SK-N-SH (cell line): ENCODE results near the gene HAUS2. TPM values are rescaled to one million over a fixed set of nuclear protein-coding genes. Genes with fewer than 3 reads are reported as not detected.
A peak's percentile ranks its signal among the peaks of the same experiment; 100 is the strongest.

Experiments
- CTCF ChIA-PET: fragments of 300-600, 350-600 bp; formaldehyde crosslinking; extraction: SDS; loops from one replicate; lab custom pipeline; 2021; lab: Yijun Ruan, JAX
- POLR2A ChIA-PET: fragments of 350-600 bp; sonication (Branson Sonifier 250); formaldehyde crosslinking; extraction: SDS; loops from one replicate; lab custom pipeline; 2020; ENCODE audit warnings: antibody characterized with exemption, inconsistent platforms; lab: Yijun Ruan, JAX
- DNase-seq: peaks from one replicate; pipeline ENCODE4 v3.0.0; 2012
- H2AFZ ChIP-seq: fragments of 200-600 bp; sonication (generic); 2 replicates; pipeline ENCODE4 v1.8.1; 2016; ENCODE audit warnings: antibody characterized with exemption, mild to moderate bottlenecking, low read depth
- H3F3A ChIP-seq: fragments of 200-600 bp; sonication (generic); replicated peaks from 2 replicates; pipeline ENCODE3; 2016; ENCODE audit warnings: antibody characterized with exemption, mild to moderate bottlenecking; ENCODE audit not compliant: insufficient read depth
- H3K27ac ChIP-seq, 2 experiments: fragments of 200-500 bp in 1 of 2; fragments of 200-600 bp in 1 of 2; sonication (Bioruptor generic) in 1 of 2; sonication (generic), shearing (Covaris generic) in 1 of 2; 2 replicates each; pipeline versions ENCODE4 v1.5.1 to v1.6.1; 2014 to 2016; ENCODE audit warnings: low read depth in 2 of 2, inconsistent platforms in 1 of 2, low read length in 1 of 2, mild to moderate bottlenecking in 1 of 2, mixed read lengths in 1 of 2
- H3K27me3 ChIP-seq: fragments of 200-600 bp; sonication (generic), shearing (Covaris generic); 2 replicates; pipeline ENCODE4 v1.6.1; 2016; ENCODE audit warnings: mixed run types; ENCODE audit not compliant: insufficient read depth
- H3K36me3 ChIP-seq, 2 experiments: fragments of 200-500 bp in 1 of 2; fragments of 200-600 bp in 1 of 2; sonication (Bioruptor generic) in 1 of 2; sonication (generic) in 1 of 2; replicated peaks in 1 of 2; 2 replicates each; pipeline versions ENCODE3 to v1.5.1; 2014 to 2016; ENCODE audit warnings: low read length in 1 of 2, mild to moderate bottlenecking in 1 of 2; ENCODE audit not compliant: insufficient read depth in 2 of 2, control insufficient read depth in 1 of 2
- H3K4me1 ChIP-seq, 2 experiments: fragments of 200-500 bp in 1 of 2; fragments of 200-600 bp in 1 of 2; sonication (Bioruptor generic) in 1 of 2; sonication (generic), shearing (Covaris generic) in 1 of 2; 2 replicates each; pipeline versions ENCODE4 v1.5.1 to v1.6.1; 2014 to 2016; ENCODE audit warnings: low read depth in 1 of 2, low read length in 1 of 2, mixed run types in 1 of 2; ENCODE audit not compliant: insufficient read depth in 2 of 2, control insufficient read depth in 1 of 2
- H3K4me2 ChIP-seq: fragments of 200-600 bp; sonication (generic), shearing (Covaris generic); 2 replicates; pipeline ENCODE4 v1.6.1; 2017; ENCODE audit warnings: mixed run types
- H3K4me3 ChIP-seq, 2 experiments: fragments of 200-500 bp in 1 of 2; fragments of 200-600 bp in 1 of 2; sonication (Bioruptor generic) in 1 of 2; sonication (generic), shearing (Covaris generic) in 1 of 2; 2 replicates each; pipeline versions ENCODE4 v1.5.1 to v1.8.1; 2014 to 2016; ENCODE audit warnings: low read depth in 2 of 2, inconsistent platforms in 1 of 2, low read length in 1 of 2, mild to moderate bottlenecking in 1 of 2, mixed read lengths in 1 of 2, moderate library complexity in 1 of 2
- H3K79me2 ChIP-seq: fragments of 200-600 bp; sonication (generic); 2 replicates; pipeline ENCODE4 v1.8.1; 2017; ENCODE audit warnings: mild to moderate bottlenecking; ENCODE audit not compliant: insufficient read depth
- H3K9ac ChIP-seq: fragments of 200-600 bp; sonication (generic); 2 replicates; pipeline ENCODE4 v1.6.1; 2017; ENCODE audit warnings: mixed run types
- H3K9me2 ChIP-seq: fragments of 200-600 bp; sonication (generic); 2 replicates; pipeline ENCODE4 v1.6.1; 2017; ENCODE audit warnings: mixed run types
- H3K9me3 ChIP-seq: fragments of 200-600 bp; sonication (generic); 2 replicates; pipeline ENCODE4 v1.6.1; 2017; ENCODE audit warnings: mixed run types, mild to moderate bottlenecking, moderate library complexity
- H4K20me1 ChIP-seq: fragments of 200-600 bp; sonication (generic); 2 replicates; pipeline ENCODE4 v1.6.1; 2017; ENCODE audit warnings: mild to moderate bottlenecking, mixed run types; ENCODE audit not compliant: insufficient read depth
- MEF2A ChIP-seq: IDR thresholded peaks from 2 replicates; pipeline ENCODE4 v1.4.0; 2012; ENCODE audit warnings: low read depth, borderline replicate concordance
- NRF1 ChIP-seq: IDR thresholded peaks from 2 replicates; pipeline ENCODE4 v1.6.1; 2012; ENCODE audit warnings: low read depth, mild to moderate bottlenecking, low read length
- POLR2AphosphoS5 ChIP-seq: IDR thresholded peaks from 2 replicates; pipeline ENCODE4 v1.6.1; 2012; ENCODE audit warnings: low read depth, low read length
- RCOR1 ChIP-seq: fragments of 150-350 bp; IDR thresholded peaks from 2 replicates; pipeline ENCODE4 v1.6.1; 2017; ENCODE audit warnings: antibody characterized with exemption, low read length
- SIN3A ChIP-seq: IDR thresholded peaks from 2 replicates; pipeline ENCODE4 v1.6.1; 2012; ENCODE audit warnings: low read depth, mild to moderate bottlenecking, low read length, moderate library complexity, borderline replicate concordance
- SMC3 ChIP-seq: IDR thresholded peaks from 2 replicates; pipeline ENCODE4 v1.6.1; 2012; ENCODE audit warnings: low read depth, low read length, improper control_type of control experiment
- TCF12 ChIP-seq: IDR thresholded peaks from 2 replicates; pipeline ENCODE4 v1.4.0; 2012
- TEAD4 ChIP-seq: IDR thresholded peaks from 2 replicates; pipeline ENCODE4 v1.4.0; 2012; ENCODE audit warnings: mild to moderate bottlenecking, borderline replicate concordance; ENCODE audit not compliant: insufficient read depth
- USF2 ChIP-seq: fragments of 150-350 bp; IDR thresholded peaks from 2 replicates; pipeline ENCODE4 v1.6.1; 2017; ENCODE audit warnings: antibody characterized with exemption, low read length, low read depth, borderline replicate concordance
- WGBS: methylation state at CpG from one replicate; pipeline ENCODE4 v1.1.6; 2017; ENCODE audit warnings: low lambda C conversion rate; 5-methylcytosine and 5-hydroxymethylcytosine counted together
- polyA plus RNA-seq, 3 experiments: library from polyadenylated mRNA; depleted of rRNA; stranded (reverse); fragments of >200 nt; gene quantifications; 2 replicates each; pipeline ENCODE4 v1.2.3, GENCODE V29; 2012
- TF ChIP-seq, protein P1 (sequence below): IDR thresholded peaks from 2 replicates; pipeline ENCODE4; 2012
- TF ChIP-seq, protein P2 (sequence below): IDR thresholded peaks from 2 replicates; pipeline ENCODE4 v1.6.1; 2012; ENCODE audit warnings: mild to moderate bottlenecking, low read depth, low read length, moderate library complexity

Gene HAUS2
- polyA plus RNA-seq, 1 of the 3 experiments (the other 2 are of a cell fraction): 9.4 TPM

DNA sequence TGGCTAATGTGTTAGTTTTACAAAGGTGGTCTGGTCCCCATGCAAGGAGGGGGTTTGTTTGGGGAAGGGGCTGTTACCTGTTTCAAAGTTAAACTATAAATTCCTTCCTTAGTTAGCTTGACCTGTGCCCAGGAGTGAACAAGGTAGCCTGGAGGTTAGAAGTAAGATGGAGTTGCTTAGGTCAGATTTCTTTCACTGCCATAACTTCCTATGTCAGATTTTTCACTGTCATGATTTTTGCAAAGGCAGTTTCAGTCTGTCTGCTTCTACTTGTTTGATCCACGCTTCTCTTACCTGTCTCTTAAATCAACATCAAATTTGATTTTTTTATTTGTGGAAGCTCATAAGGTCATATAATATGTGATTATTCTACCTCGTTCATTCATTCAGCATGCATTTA, 55.3 kb downstream of the HAUS2 start:
- Histone ChIP-seq H4K20me1 (no peaks in the 10 kb centered on the region), H3K9me2 (no peaks in the 10 kb centered on the region), H3K9me3 (no peaks in the 10 kb centered on the region), H3K79me2 (no peaks in the 10 kb centered on the region; the same call in 1 of the 2 replicates), H3K4me2 (no peak overlapping the region), H2AFZ (no peak overlapping the region), H3K4me1 (peaks cover 3 to 6% of the 10 kb centered on the region in 2 experiments; a peak in 2 of 4 replicates), H3K36me3 (peaks cover 0 to 4% of the 10 kb centered on the region in 2 experiments), H3F3A (no peaks in the 10 kb centered on the region), H3K27ac (no peak overlapping the region), H3K4me3 (no peak overlapping the region), H3K27me3 (no peaks in the 10 kb centered on the region), H3K9ac (no peak overlapping the region)
- WGBS: 95% methylated on average over 2 of the region's 2 CpGs
- POLR2A ChIA-PET: interaction anchor here (0.5 kb wide), 1 partner anchor 53 kb away, joined by 3 read pairs; no protein-coding TSS in a partner anchor
- CTCF ChIA-PET: no interaction called here
- TF ChIP-seq RCOR1: no peak
- TF ChIP-seq, protein P1, sequence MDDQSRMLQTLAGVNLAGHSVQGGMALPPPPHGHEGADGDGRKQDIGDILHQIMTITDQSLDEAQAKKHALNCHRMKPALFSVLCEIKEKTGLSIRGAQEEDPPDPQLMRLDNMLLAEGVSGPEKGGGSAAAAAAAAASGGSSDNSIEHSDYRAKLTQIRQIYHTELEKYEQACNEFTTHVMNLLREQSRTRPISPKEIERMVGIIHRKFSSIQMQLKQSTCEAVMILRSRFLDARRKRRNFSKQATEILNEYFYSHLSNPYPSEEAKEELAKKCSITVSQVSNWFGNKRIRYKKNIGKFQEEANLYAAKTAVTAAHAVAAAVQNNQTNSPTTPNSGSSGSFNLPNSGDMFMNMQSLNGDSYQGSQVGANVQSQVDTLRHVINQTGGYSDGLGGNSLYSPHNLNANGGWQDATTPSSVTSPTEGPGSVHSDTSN: no peak
- TF ChIP-seq SIN3A: no peak
- TF ChIP-seq TEAD4: no peak
- no peak for TF ChIP-seq USF2
- no peak for TF ChIP-seq SMC3
- TF ChIP-seq NRF1: no peak
- DNase-seq: no peak

- H3K9me2 ChIP-seq: no peaks in the 10 kb centered on the region
- no peaks in the 10 kb centered on the region for H3K27me3 ChIP-seq
- CTCF ChIA-PET: interaction anchor here (1.0 kb wide), 1 partner anchor 14 kb away, joined by 5 read pairs; no protein-coding TSS in a partner anchor
- POLR2A ChIA-PET: no interaction called here
- TF ChIP-seq POLR2AphosphoS5: 0 out of 2 replicates have a peak, but pooled peaks have one; percentile 17
- peak; percentile 76 for TF ChIP-seq MEF2A
- TF ChIP-seq, protein P2, sequence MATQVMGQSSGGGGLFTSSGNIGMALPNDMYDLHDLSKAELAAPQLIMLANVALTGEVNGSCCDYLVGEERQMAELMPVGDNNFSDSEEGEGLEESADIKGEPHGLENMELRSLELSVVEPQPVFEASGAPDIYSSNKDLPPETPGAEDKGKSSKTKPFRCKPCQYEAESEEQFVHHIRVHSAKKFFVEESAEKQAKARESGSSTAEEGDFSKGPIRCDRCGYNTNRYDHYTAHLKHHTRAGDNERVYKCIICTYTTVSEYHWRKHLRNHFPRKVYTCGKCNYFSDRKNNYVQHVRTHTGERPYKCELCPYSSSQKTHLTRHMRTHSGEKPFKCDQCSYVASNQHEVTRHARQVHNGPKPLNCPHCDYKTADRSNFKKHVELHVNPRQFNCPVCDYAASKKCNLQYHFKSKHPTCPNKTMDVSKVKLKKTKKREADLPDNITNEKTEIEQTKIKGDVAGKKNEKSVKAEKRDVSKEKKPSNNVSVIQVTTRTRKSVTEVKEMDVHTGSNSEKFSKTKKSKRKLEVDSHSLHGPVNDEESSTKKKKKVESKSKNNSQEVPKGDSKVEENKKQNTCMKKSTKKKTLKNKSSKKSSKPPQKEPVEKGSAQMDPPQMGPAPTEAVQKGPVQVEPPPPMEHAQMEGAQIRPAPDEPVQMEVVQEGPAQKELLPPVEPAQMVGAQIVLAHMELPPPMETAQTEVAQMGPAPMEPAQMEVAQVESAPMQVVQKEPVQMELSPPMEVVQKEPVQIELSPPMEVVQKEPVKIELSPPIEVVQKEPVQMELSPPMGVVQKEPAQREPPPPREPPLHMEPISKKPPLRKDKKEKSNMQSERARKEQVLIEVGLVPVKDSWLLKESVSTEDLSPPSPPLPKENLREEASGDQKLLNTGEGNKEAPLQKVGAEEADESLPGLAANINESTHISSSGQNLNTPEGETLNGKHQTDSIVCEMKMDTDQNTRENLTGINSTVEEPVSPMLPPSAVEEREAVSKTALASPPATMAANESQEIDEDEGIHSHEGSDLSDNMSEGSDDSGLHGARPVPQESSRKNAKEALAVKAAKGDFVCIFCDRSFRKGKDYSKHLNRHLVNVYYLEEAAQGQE: no peak
- TF ChIP-seq TCF12: peak; percentile 82
- H3K4me1 ChIP-seq: peaks cover 3 to 6% of the 10 kb centered on the region in 2 experiments; a peak in 2 of 4 replicates
- no peaks in the 10 kb centered on the region for H4K20me1 ChIP-seq
- 82% methylated on average over 8 of the region's 8 CpGs for WGBS
- no peaks in the 10 kb centered on the region for H3K9me3 ChIP-seq
- H2AFZ ChIP-seq: peak overlapping the region; percentile 27; the same call in 1 of the 2 replicates
- H3K9ac ChIP-seq: no peak overlapping the region
- peak overlapping the region; percentile 14; the same call in 1 of the 2 replicates for H3K4me2 ChIP-seq
- H3K4me3 ChIP-seq: no peak overlapping the region
- H3K27ac ChIP-seq: peak overlapping the region; percentile 14 to 72; a peak in 3 of 4 replicates
- H3K79me2 ChIP-seq: no peaks in the 10 kb centered on the region; the same call in 1 of the 2 replicates
- peak; percentile 16 for DNase-seq
- H3F3A ChIP-seq: no peaks in the 10 kb centered on the region
- H3K36me3 ChIP-seq: peaks cover 0 to 4% of the 10 kb centered on the region in 2 experiments
Observed at GRCh38 chr15:42604894-42605744, 56.5 kb downstream of the HAUS2 start.
